H9 (cell line): ENCODE results near the gene KIF26B. TPM values are rescaled to one million over a fixed set of nuclear protein-coding genes. Genes with fewer than 3 reads are reported as not detected.

Source experiments
- DNase-seq: peaks from one replicate; pipeline ENCODE4 v3.0.0-alpha.2; 2017
- H2AFZ ChIP-seq: one replicate; pipeline ENCODE4 v1.6.1; 2013; ENCODE audit warnings: mild to moderate bottlenecking, low read length, control low read depth, moderate library complexity
- H2AK5ac ChIP-seq: 2 replicates; pipeline ENCODE4 v1.6.1; 2013; ENCODE audit warnings: low read length, control low read depth, mixed read lengths; ENCODE audit not compliant: insufficient read length
- H2BK120ac ChIP-seq: one replicate; pipeline ENCODE4 v1.6.1; 2013; ENCODE audit warnings: low read depth, mild to moderate bottlenecking, low read length, control low read depth, inconsistent platforms; ENCODE audit not compliant: poor library complexity, severe bottlenecking
- H2BK12ac ChIP-seq: 2 replicates; pipeline ENCODE4 v1.6.1; 2013; ENCODE audit warnings: low read length, control low read depth, mixed read lengths, low read depth; ENCODE audit not compliant: insufficient read length
- H2BK15ac ChIP-seq: 2 replicates; pipeline ENCODE4 v1.6.1; 2013; ENCODE audit warnings: low read depth, low read length, control low read depth
- H2BK20ac ChIP-seq: one replicate; pipeline ENCODE4 v1.6.1; 2013; ENCODE audit warnings: low read depth, mild to moderate bottlenecking, low read length, control low read depth, inconsistent platforms; ENCODE audit not compliant: poor library complexity, severe bottlenecking
- H2BK5ac ChIP-seq: 2 replicates; pipeline ENCODE4 v1.6.1; 2013; ENCODE audit warnings: low read length, control low read depth, mixed read lengths; ENCODE audit not compliant: insufficient read length
- H3K14ac ChIP-seq: 2 replicates; pipeline ENCODE4 v1.6.1; 2013; ENCODE audit warnings: low read length, control low read depth; ENCODE audit not compliant: insufficient read depth
- H3K18ac ChIP-seq: 2 replicates; pipeline ENCODE4 v1.6.1; 2013; ENCODE audit warnings: low read depth, mild to moderate bottlenecking, mixed read lengths, low read length, control low read depth; ENCODE audit not compliant: insufficient read length
- H3K23ac ChIP-seq: 2 replicates; pipeline ENCODE4 v1.6.1; 2013; ENCODE audit warnings: low read length, control low read depth, mixed read lengths, low read depth; ENCODE audit not compliant: insufficient read length
- H3K23me2 ChIP-seq: 2 replicates; pipeline ENCODE4 v1.6.1; 2013; ENCODE audit warnings: low read depth, mild to moderate bottlenecking, mixed read lengths, low read length, control low read depth; ENCODE audit not compliant: insufficient read length, poor library complexity, severe bottlenecking
- H3K27ac ChIP-seq: 2 replicates; pipeline ENCODE4 v1.5.1; 2013; ENCODE audit warnings: low read length, control low read depth, mixed read lengths, low read depth; ENCODE audit not compliant: insufficient read length
- H3K27me3 ChIP-seq: 2 replicates; pipeline ENCODE4 v1.6.1; 2013; ENCODE audit warnings: low read length, control low read depth, inconsistent platforms; ENCODE audit not compliant: insufficient read depth
- H3K4ac ChIP-seq: 2 replicates; pipeline ENCODE4 v1.6.1; 2013; ENCODE audit warnings: low read depth, mild to moderate bottlenecking, control low read depth, inconsistent platforms, low read length, moderate library complexity
- H3K4me1 ChIP-seq: 2 replicates; pipeline ENCODE4 v1.6.1; 2013; ENCODE audit warnings: low read length, control low read depth, inconsistent platforms; ENCODE audit not compliant: insufficient read depth
- H3K4me2 ChIP-seq: 2 replicates; pipeline ENCODE4 v1.6.1; 2013; ENCODE audit warnings: low read length, control low read depth, mixed read lengths; ENCODE audit not compliant: insufficient read length, insufficient read depth
- H3K56ac ChIP-seq: 2 replicates; pipeline ENCODE4 v1.6.1; 2013; ENCODE audit warnings: low read depth, mild to moderate bottlenecking, mixed read lengths, low read length, control low read depth; ENCODE audit not compliant: insufficient read length
- H3K79me1 ChIP-seq: 2 replicates; pipeline ENCODE4 v1.6.1; 2013; ENCODE audit warnings: low read depth, mild to moderate bottlenecking, moderate library complexity, low read length, control low read depth, inconsistent platforms; ENCODE audit not compliant: insufficient read depth, poor library complexity, severe bottlenecking
- H3K79me2 ChIP-seq: 2 replicates; pipeline ENCODE4 v1.6.1; 2013; ENCODE audit warnings: low read length, control low read depth, inconsistent platforms; ENCODE audit not compliant: insufficient read depth
- H3K9ac ChIP-seq: 2 replicates; pipeline ENCODE4 v1.6.1; 2013; ENCODE audit warnings: low read length, control low read depth, mixed read lengths; ENCODE audit not compliant: insufficient read length; ENCODE audit errors: extremely low read depth
- H3K9me3 ChIP-seq: one replicate; pipeline ENCODE4 v1.6.1; 2013; ENCODE audit warnings: low read depth, low read length, inconsistent platforms; ENCODE audit not compliant: control insufficient read depth
- H3T11ph ChIP-seq: one replicate; pipeline ENCODE4 v1.6.1; 2013; ENCODE audit warnings: mild to moderate bottlenecking, low read length, control low read depth, inconsistent platforms
- H4K20me1 ChIP-seq: one replicate; pipeline ENCODE4 v1.6.1; 2013; ENCODE audit not compliant: control insufficient read depth, insufficient read length, insufficient read depth
- H4K5ac ChIP-seq: 2 replicates; pipeline ENCODE4 v1.6.1; 2013; ENCODE audit warnings: low read depth, mild to moderate bottlenecking, mixed read lengths, low read length, control low read depth; ENCODE audit not compliant: insufficient read length
- H4K8ac ChIP-seq: replicated peaks from 2 replicates; pipeline ENCODE4 v1.6.1; 2013; ENCODE audit warnings: low read length, control low read depth, mixed read lengths, low read depth; ENCODE audit not compliant: insufficient read length
- H4K91ac ChIP-seq: 2 replicates; pipeline ENCODE4 v1.6.1; 2013; ENCODE audit warnings: low read depth, mild to moderate bottlenecking, moderate library complexity, mixed read lengths, low read length, control low read depth; ENCODE audit not compliant: insufficient read length
- H3K27ac Mint-ChIP-seq, 3 experiments: 2 replicates in 2 of 3; 3 replicates in 1 of 3; pipeline ENCODE4 v1.8.0; 2020 to 2021; ENCODE audit warnings: mixed read lengths in 3 of 3, mild to moderate bottlenecking in 1 of 3, moderate library complexity in 1 of 3
- H3K27me3 Mint-ChIP-seq: 2 replicates; pipeline ENCODE4 v1.8.0; 2021; ENCODE audit warnings: low read depth, mild to moderate bottlenecking, moderate library complexity, mixed read lengths
- H3K36me3 Mint-ChIP-seq, 3 experiments: 2 replicates in 2 of 3; 3 replicates in 1 of 3; pipeline ENCODE4 v1.8.0; 2020 to 2021; ENCODE audit warnings: low read depth in 3 of 3, mixed read lengths in 3 of 3; ENCODE audit not compliant: insufficient read depth in 1 of 3
- H3K4me1 Mint-ChIP-seq, 2 experiments: 2 replicates each; pipeline ENCODE4 v1.8.0; 2020; ENCODE audit warnings: mixed read lengths in 2 of 2
- H3K4me3 Mint-ChIP-seq, 2 experiments: 2 replicates in 1 of 2; 3 replicates in 1 of 2; pipeline ENCODE4 v1.8.0; 2020 to 2021; ENCODE audit warnings: mild to moderate bottlenecking in 2 of 2, mixed read lengths in 2 of 2, moderate library complexity in 1 of 2
- H3K9me3 Mint-ChIP-seq, 2 experiments: 2 replicates in 1 of 2; 3 replicates in 1 of 2; pipeline ENCODE4 v1.8.0; 2020; ENCODE audit warnings: mild to moderate bottlenecking in 2 of 2, mixed read lengths in 2 of 2, moderate library complexity in 1 of 2
- WGBS: extraction: QIAGEN DNeasy Blood & Tissue Kit; methylation state at CpG from one replicate; pipeline ENCODE4 v1.1.7; 2013; ENCODE audit warnings: missing lambda C conversion rate, low lambda C conversion rate, mixed read lengths; ENCODE audit not compliant: insufficient read length; ENCODE audit errors: extremely low coverage; 5-methylcytosine and 5-hydroxymethylcytosine counted together
- total RNA-seq: library from RNA; stranded (reverse); gene quantifications from 2 replicates; pipeline ENCODE4 v1.2.1, GENCODE V29; 2021
- TF ChIP-seq, protein P1 (sequence below): fragments of 200-600 bp; sonication (generic); conservative IDR thresholded peaks from 3 replicates; pipeline ENCODE4 v1.8.0; 2021; ENCODE audit warnings: antibody characterized with exemption, mild to moderate bottlenecking

The KIF26B gene
- total RNA-seq, 1 experiment from 2014 or later = 0.13 TPM

DNA sequence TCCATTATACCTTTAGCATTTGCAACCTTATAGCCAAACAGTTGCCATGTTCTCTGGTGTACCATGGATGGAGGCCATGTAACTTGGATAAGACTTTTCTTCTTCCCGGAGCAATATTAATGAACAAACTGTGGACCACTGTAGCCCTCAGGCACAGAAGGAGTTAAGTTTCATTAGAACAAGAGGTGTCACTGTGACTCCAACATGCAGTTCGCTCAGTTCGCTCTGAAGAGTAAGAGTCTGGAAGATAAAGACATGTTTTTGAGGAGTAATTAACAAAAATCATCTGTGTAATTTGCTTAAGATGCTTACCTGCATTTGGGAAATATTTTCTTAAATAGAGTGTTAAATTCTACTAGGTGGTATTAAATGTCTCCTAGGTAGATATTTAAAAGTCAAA, 4.1 kb downstream of the KIF26B start:
- Mint-ChIP-seq H3K27me3 (peaks cover 62% of the 10 kb centered on the region), H3K27ac (no peak overlapping the region), H3K36me3 (no peaks in the 10 kb centered on the region), H3K4me3 (no peak overlapping the region), H3K4me1 (peaks cover 12 to 19% of the 10 kb centered on the region in 2 experiments), H3K9me3 (no peaks in the 10 kb centered on the region; a peak in 1 of 5 replicates)
- H3K18ac ChIP-seq = no peak overlapping the region
- H3K4me2 ChIP-seq = no peak overlapping the region
- H3K4ac ChIP-seq = no peak overlapping the region
- H3K9ac ChIP-seq = no peak overlapping the region
- no peak for DNase-seq
- H3K27me3 ChIP-seq = peaks cover 16% of the 10 kb centered on the region; the same call in 1 of the 2 replicates
- no peak overlapping the region for H4K8ac ChIP-seq
- TF ChIP-seq, protein P1, sequence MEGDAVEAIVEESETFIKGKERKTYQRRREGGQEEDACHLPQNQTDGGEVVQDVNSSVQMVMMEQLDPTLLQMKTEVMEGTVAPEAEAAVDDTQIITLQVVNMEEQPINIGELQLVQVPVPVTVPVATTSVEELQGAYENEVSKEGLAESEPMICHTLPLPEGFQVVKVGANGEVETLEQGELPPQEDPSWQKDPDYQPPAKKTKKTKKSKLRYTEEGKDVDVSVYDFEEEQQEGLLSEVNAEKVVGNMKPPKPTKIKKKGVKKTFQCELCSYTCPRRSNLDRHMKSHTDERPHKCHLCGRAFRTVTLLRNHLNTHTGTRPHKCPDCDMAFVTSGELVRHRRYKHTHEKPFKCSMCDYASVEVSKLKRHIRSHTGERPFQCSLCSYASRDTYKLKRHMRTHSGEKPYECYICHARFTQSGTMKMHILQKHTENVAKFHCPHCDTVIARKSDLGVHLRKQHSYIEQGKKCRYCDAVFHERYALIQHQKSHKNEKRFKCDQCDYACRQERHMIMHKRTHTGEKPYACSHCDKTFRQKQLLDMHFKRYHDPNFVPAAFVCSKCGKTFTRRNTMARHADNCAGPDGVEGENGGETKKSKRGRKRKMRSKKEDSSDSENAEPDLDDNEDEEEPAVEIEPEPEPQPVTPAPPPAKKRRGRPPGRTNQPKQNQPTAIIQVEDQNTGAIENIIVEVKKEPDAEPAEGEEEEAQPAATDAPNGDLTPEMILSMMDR = no peak
- no peak overlapping the region for H2BK5ac ChIP-seq
- H2BK12ac ChIP-seq = no peak overlapping the region
- no peak overlapping the region for H2AFZ ChIP-seq
- no peaks in the 10 kb centered on the region for H4K20me1 ChIP-seq
- no peaks in the 10 kb centered on the region for H3K9me3 ChIP-seq
- no peak overlapping the region for H4K91ac ChIP-seq
- no peaks in the 10 kb centered on the region for H3K79me1 ChIP-seq
- no peak overlapping the region for H3K56ac ChIP-seq
- H3T11ph ChIP-seq = no peak overlapping the region
- H2BK15ac ChIP-seq = no peak overlapping the region
- no peak overlapping the region for H3K23ac ChIP-seq
- no peaks in the 10 kb centered on the region for H3K79me2 ChIP-seq
- no peak overlapping the region for H3K27ac ChIP-seq
- H3K4me1 ChIP-seq = no peaks in the 10 kb centered on the region
- no peak overlapping the region for H2BK20ac ChIP-seq
- no peak overlapping the region for H4K5ac ChIP-seq
- H2BK120ac ChIP-seq = no peak overlapping the region
- no peak overlapping the region for H3K14ac ChIP-seq
- peaks cover 16% of the 10 kb centered on the region for H3K23me2 ChIP-seq
- WGBS = no CpG with 5 or more reads among the region's 3 CpGs
- H2AK5ac ChIP-seq = no peak overlapping the region
